Liver (tissue), 9 donors: ENCODE measurements around the gene EEFSEC. TPM values are rescaled to one million over a fixed set of nuclear protein-coding genes. Genes with fewer than 3 reads are reported as not detected.

Source experiments
- DNase-seq: peaks from one replicate; pipeline ENCODE4 v3.0.0-alpha.2; 2017; ENCODE audit warnings: low spot score
- H3K27ac ChIP-seq, 2 donors: one replicate each; pipeline ENCODE4 v1.7.0; 2013; ENCODE audit warnings: inconsistent platforms in 2 of 2, low read length in 2 of 2, control low read depth in 1 of 2, low read depth in 1 of 2, mild to moderate bottlenecking in 1 of 2
- H3K27me3 ChIP-seq, 4 donors: one replicate each; pipeline versions ENCODE4 v1.6.1 to v1.7.0; 2013; ENCODE audit warnings: low read length in 3 of 4, inconsistent platforms in 1 of 4, mild to moderate bottlenecking in 1 of 4, moderate library complexity in 1 of 4; ENCODE audit not compliant: control insufficient read depth in 4 of 4, insufficient read depth in 4 of 4
- H3K36me3 ChIP-seq, 4 donors: one replicate each; pipeline versions ENCODE4 v1.6.1 to v1.7.0; 2013; ENCODE audit warnings: low read length in 3 of 4, mild to moderate bottlenecking in 3 of 4, low read depth in 1 of 4, moderate library complexity in 1 of 4; ENCODE audit not compliant: control insufficient read depth in 4 of 4, insufficient read depth in 3 of 4
- H3K4me1 ChIP-seq, 4 donors: one replicate each; pipeline versions ENCODE4 v1.6.1 to v1.7.0; 2013; ENCODE audit warnings: low read length in 3 of 4, mild to moderate bottlenecking in 3 of 4, moderate library complexity in 1 of 4; ENCODE audit not compliant: control insufficient read depth in 4 of 4, insufficient read depth in 4 of 4
- H3K4me3 ChIP-seq, 3 donors: one replicate each; pipeline versions ENCODE4 v1.6.1 to v1.7.0; 2013; ENCODE audit warnings: low read length in 3 of 3, control low read depth in 1 of 3, low read depth in 1 of 3, mild to moderate bottlenecking in 1 of 3
- H3K9ac ChIP-seq, 2 donors: one replicate each; pipeline ENCODE4 v1.7.0; 2013; ENCODE audit warnings: low read length in 2 of 2, mild to moderate bottlenecking in 2 of 2, moderate library complexity in 2 of 2, control low read depth in 1 of 2, low read depth in 1 of 2
- H3K9me3 ChIP-seq, 4 donors: one replicate each; pipeline versions ENCODE4 v1.6.1 to v1.7.0; 2013; ENCODE audit warnings: low read length in 3 of 4; ENCODE audit not compliant: control insufficient read depth in 4 of 4
- EGR1 ChIP-seq, 2 donors: IDR thresholded peaks; 2 replicates each; pipeline ENCODE4 v1.6.1; 2016 to 2018; ENCODE audit warnings: antibody characterized with exemption in 2 of 2, low read depth in 2 of 2
- FOXA1 ChIP-seq: IDR thresholded peaks from 2 replicates; pipeline ENCODE4 v1.6.1; 2016; ENCODE audit warnings: antibody characterized with exemption
- FOXA2 ChIP-seq: IDR thresholded peaks from 2 replicates; pipeline ENCODE4 v1.6.1; 2016; ENCODE audit warnings: antibody characterized with exemption
- GABPA ChIP-seq, 2 donors: IDR thresholded peaks in 1 of 2; conservative IDR thresholded peaks in 1 of 2; 2 replicates each; pipeline ENCODE4 v1.6.1; 2016; ENCODE audit warnings: antibody characterized with exemption in 2 of 2, mild to moderate bottlenecking in 1 of 2, moderate library complexity in 1 of 2
- HNF4A ChIP-seq, 2 donors: conservative IDR thresholded peaks; 2 replicates each; pipeline ENCODE4 v1.6.1; 2016; ENCODE audit warnings: antibody characterized with exemption in 2 of 2, mild to moderate bottlenecking in 2 of 2
- JUND ChIP-seq, 2 donors: IDR thresholded peaks; 2 replicates each; pipeline ENCODE4 v1.6.1; 2016; ENCODE audit warnings: antibody characterized with exemption in 2 of 2
- NR2F2 ChIP-seq: IDR thresholded peaks from 2 replicates; pipeline ENCODE4 v1.6.1; 2016; ENCODE audit warnings: antibody characterized with exemption
- RXRA ChIP-seq, 2 donors: IDR thresholded peaks; 2 replicates each; pipeline ENCODE4 v1.6.1; 2017 to 2018; ENCODE audit warnings: antibody characterized with exemption in 2 of 2, mild to moderate bottlenecking in 1 of 2
- SP1 ChIP-seq: IDR thresholded peaks from 2 replicates; pipeline ENCODE4 v1.6.1; 2018; ENCODE audit warnings: antibody characterized with exemption, mild to moderate bottlenecking
- TAF1 ChIP-seq: conservative IDR thresholded peaks from 2 replicates; pipeline ENCODE4 v1.6.1; 2016; ENCODE audit warnings: antibody characterized with exemption, mild to moderate bottlenecking
- YY1 ChIP-seq: IDR thresholded peaks from 2 replicates; pipeline ENCODE4 v1.6.1; 2016; ENCODE audit warnings: antibody characterized with exemption, mild to moderate bottlenecking
- WGBS: extraction: QIAGEN DNeasy Blood & Tissue Kit; methylation state at CpG from one replicate; pipeline ENCODE4 v1.1.7; 2013; 5-methylcytosine and 5-hydroxymethylcytosine counted together
- polyA plus RNA-seq, 2 donors: library from polyadenylated mRNA; stranded (reverse) in 1 of 2; unstranded in 1 of 2; fragments of 200-250 nt in 1 of 2; fragments of >200 nt in 1 of 2; fragmentation: Nextera tagmentation in 1 of 2; extraction: Ambion mirVana in 1 of 2; gene quantifications; one replicate each; pipeline versions ENCODE4 v1.2.1 to v1.2.3, GENCODE V29; 2013 to 2015
- total RNA-seq, 2 donors: library from RNA; depleted of rRNA; stranded (reverse); fragments of >200 nt; gene quantifications; one replicate each; pipeline ENCODE4 v1.2.3, GENCODE V29; 2014
- TF ChIP-seq, protein P1 (sequence below): IDR thresholded peaks from 2 replicates; pipeline ENCODE4 v1.6.1; 2016; ENCODE audit warnings: antibody characterized with exemption, mild to moderate bottlenecking
- TF ChIP-seq, protein P2 (sequence below): IDR thresholded peaks from 2 replicates; pipeline ENCODE4 v1.6.1; 2016; ENCODE audit warnings: antibody characterized with exemption
- TF ChIP-seq, protein P3 (sequence below): fragments of 150-350 bp; IDR thresholded peaks from 2 replicates; pipeline ENCODE4 v1.5.1; 2017; ENCODE audit warnings: improper control_type of control experiment, low read depth, low read length; ENCODE audit not compliant: missing input control
- TF ChIP-seq, protein P4 (sequence below): IDR thresholded peaks from 2 replicates; pipeline ENCODE4 v1.6.1; 2016; ENCODE audit warnings: antibody characterized with exemption
- donor health status: healthy.
- donor health status: healthy.
- donor health status: healthy.
- donor health status: healthy.
- donor health status: healthy.

Gene EEFSEC
- total and polyA plus RNA-seq, 4 donors, result 8.4 to 13.1 (median 10.7) TPM

DNA sequence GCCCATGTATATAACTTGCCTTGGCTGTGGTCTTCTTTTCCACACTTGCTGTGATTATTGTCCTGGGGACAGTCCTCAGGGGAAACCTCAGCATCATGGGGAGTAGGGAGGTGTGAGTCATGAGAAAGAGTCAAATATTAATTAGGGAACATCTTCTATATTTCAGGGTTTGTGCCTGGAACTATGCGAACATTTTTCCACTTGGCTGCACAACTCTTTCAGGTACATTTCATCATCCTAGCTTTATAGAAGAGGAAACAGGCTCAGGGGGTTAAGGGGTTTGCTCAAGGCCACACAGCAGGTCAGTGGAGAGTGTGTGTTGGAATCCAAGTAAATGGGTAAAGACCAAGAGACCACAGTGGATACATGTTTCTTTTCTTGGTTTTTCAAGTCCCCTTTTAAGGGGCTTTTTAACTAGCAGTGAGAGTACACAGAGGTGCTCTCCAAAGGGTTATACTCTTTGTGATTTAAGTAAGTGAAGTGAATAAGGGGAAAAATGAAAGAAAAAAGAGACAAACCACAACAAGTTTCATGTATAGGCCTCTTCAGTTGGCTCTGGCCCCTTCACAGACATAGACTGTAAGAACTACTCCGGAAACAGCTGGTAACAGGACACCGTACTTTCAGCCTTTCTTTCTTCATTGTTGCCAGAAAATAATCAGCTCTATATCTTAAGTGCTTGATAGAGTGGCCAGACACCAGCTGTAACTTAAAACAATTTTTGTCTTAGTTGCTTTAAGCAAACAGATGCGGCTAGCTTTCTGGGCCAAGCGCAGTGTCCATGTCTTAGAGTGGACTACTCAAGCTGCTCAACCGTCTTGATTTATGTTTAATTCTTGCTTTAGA, 64.6 kb downstream of the EEFSEC start:
- no peaks in the 10 kb centered on the region for H3K36me3 ChIP-seq
- DNase-seq, result no peak
- WGBS, result 91% methylated on average over 6 of the region's 6 CpGs
- no peaks in the 10 kb centered on the region for H3K27me3 ChIP-seq
- H3K27ac ChIP-seq, result no peak overlapping the region
- H3K9ac ChIP-seq, result no peak overlapping the region
- no peak overlapping the region for H3K4me3 ChIP-seq
- TF ChIP-seq, protein P1, sequence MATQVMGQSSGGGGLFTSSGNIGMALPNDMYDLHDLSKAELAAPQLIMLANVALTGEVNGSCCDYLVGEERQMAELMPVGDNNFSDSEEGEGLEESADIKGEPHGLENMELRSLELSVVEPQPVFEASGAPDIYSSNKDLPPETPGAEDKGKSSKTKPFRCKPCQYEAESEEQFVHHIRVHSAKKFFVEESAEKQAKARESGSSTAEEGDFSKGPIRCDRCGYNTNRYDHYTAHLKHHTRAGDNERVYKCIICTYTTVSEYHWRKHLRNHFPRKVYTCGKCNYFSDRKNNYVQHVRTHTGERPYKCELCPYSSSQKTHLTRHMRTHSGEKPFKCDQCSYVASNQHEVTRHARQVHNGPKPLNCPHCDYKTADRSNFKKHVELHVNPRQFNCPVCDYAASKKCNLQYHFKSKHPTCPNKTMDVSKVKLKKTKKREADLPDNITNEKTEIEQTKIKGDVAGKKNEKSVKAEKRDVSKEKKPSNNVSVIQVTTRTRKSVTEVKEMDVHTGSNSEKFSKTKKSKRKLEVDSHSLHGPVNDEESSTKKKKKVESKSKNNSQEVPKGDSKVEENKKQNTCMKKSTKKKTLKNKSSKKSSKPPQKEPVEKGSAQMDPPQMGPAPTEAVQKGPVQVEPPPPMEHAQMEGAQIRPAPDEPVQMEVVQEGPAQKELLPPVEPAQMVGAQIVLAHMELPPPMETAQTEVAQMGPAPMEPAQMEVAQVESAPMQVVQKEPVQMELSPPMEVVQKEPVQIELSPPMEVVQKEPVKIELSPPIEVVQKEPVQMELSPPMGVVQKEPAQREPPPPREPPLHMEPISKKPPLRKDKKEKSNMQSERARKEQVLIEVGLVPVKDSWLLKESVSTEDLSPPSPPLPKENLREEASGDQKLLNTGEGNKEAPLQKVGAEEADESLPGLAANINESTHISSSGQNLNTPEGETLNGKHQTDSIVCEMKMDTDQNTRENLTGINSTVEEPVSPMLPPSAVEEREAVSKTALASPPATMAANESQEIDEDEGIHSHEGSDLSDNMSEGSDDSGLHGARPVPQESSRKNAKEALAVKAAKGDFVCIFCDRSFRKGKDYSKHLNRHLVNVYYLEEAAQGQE, result no peak
- TF ChIP-seq, protein P2, sequence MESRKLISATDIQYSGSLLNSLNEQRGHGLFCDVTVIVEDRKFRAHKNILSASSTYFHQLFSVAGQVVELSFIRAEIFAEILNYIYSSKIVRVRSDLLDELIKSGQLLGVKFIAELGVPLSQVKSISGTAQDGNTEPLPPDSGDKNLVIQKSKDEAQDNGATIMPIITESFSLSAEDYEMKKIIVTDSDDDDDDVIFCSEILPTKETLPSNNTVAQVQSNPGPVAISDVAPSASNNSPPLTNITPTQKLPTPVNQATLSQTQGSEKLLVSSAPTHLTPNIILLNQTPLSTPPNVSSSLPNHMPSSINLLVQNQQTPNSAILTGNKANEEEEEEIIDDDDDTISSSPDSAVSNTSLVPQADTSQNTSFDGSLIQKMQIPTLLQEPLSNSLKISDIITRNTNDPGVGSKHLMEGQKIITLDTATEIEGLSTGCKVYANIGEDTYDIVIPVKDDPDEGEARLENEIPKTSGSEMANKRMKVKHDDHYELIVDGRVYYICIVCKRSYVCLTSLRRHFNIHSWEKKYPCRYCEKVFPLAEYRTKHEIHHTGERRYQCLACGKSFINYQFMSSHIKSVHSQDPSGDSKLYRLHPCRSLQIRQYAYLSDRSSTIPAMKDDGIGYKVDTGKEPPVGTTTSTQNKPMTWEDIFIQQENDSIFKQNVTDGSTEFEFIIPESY, result no peak
- TF ChIP-seq FOXA2 (no peak), NR2F2 (no peak), TAF1 (no peak), YY1 (no peak), FOXA1 (no peak), GABPA (IDR thresholded peaks at IDR 0.05 in 1 of 2, conservative IDR thresholded peaks at IDR 0.05 in 1 of 2) (no peak), EGR1 (IDR thresholded peaks at IDR 0.05; ENCODE audit: low read depth in 2 of 2) (no peak), HNF4A (conservative IDR thresholded peaks at IDR 0.05) (no peak), RXRA (IDR thresholded peaks at IDR 0.05) (no peak), JUND (IDR thresholded peaks at IDR 0.05) (no peak), SP1 (no peak)
- TF ChIP-seq, protein P3, sequence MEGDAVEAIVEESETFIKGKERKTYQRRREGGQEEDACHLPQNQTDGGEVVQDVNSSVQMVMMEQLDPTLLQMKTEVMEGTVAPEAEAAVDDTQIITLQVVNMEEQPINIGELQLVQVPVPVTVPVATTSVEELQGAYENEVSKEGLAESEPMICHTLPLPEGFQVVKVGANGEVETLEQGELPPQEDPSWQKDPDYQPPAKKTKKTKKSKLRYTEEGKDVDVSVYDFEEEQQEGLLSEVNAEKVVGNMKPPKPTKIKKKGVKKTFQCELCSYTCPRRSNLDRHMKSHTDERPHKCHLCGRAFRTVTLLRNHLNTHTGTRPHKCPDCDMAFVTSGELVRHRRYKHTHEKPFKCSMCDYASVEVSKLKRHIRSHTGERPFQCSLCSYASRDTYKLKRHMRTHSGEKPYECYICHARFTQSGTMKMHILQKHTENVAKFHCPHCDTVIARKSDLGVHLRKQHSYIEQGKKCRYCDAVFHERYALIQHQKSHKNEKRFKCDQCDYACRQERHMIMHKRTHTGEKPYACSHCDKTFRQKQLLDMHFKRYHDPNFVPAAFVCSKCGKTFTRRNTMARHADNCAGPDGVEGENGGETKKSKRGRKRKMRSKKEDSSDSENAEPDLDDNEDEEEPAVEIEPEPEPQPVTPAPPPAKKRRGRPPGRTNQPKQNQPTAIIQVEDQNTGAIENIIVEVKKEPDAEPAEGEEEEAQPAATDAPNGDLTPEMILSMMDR, result no peak
- TF ChIP-seq, protein P4, sequence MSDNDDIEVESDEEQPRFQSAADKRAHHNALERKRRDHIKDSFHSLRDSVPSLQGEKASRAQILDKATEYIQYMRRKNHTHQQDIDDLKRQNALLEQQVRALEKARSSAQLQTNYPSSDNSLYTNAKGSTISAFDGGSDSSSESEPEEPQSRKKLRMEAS, result no peak
- no peaks in the 10 kb centered on the region for H3K4me1 ChIP-seq
- no peaks in the 10 kb centered on the region for H3K9me3 ChIP-seq
